Progenitor cell of endocrine pancreas (in vitro differentiated cells): Measurements from ENCODE around the gene RAB15. TPM values are rescaled to one million over a fixed set of nuclear protein-coding genes. Genes with fewer than 3 reads are reported as not detected.

Experiments used
- DNase-seq: peaks from one replicate; pipeline ENCODE4 v3.0.0; 2021; ENCODE audit warnings: low spot score; ENCODE audit not compliant: unreplicated experiment
- H3K27ac Mint-ChIP-seq: 2 replicates; pipeline ENCODE4 v1.8.0; 2021; ENCODE audit warnings: mild to moderate bottlenecking, moderate library complexity, mixed read lengths
- H3K27me3 Mint-ChIP-seq: 2 replicates; pipeline ENCODE4 v1.8.0; 2021; ENCODE audit warnings: mixed read lengths
- H3K36me3 Mint-ChIP-seq: 2 replicates; pipeline ENCODE4 v1.8.0; 2022; ENCODE audit warnings: mixed read lengths; ENCODE audit not compliant: insufficient read depth
- H3K4me1 Mint-ChIP-seq: 2 replicates; pipeline ENCODE4 v1.8.0; 2021; ENCODE audit warnings: low read depth, mixed read lengths
- H3K4me3 Mint-ChIP-seq: 2 replicates; pipeline ENCODE4 v1.8.0; 2021; ENCODE audit warnings: low read depth, mild to moderate bottlenecking, moderate library complexity, mixed read lengths
- H3K9me3 Mint-ChIP-seq: 2 replicates; pipeline ENCODE4 v1.8.0; 2021; ENCODE audit warnings: low read depth, mixed read lengths
- total RNA-seq: library from RNA; stranded (reverse); gene quantifications from 2 replicates; pipeline ENCODE4 v1.2.1, GENCODE V29; 2021
- TF ChIP-seq, protein P1 (sequence below): fragments of 200-600 bp; sonication (generic); IDR thresholded peaks from one replicate; pipeline ENCODE4 v1.5.0; 2021; ENCODE audit warnings: antibody characterized with exemption, mild to moderate bottlenecking; ENCODE audit not compliant: unreplicated experiment

The RAB15 gene
- total RNA-seq, 1 donor from 2014 or later, result 27.6 TPM

DNA sequence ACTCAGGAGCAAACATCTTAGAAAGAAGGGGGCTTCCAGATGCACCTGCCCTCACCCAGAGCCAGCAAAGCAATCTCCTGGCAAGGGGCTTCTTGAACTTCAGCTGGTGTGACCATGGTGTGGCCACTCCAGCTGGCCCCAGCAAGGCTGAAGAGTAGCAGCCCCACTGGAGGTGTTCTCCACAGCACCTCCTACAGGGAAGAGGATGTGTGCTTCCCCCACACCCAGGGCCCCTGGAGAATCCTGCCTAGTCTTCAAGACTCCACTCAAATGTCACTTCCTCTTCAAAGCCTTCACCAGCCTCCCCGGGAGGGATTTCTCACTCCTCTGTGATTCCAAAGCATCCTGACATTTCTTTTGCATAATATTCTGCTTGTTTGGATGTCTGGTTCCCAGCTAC lies 8.5 kb downstream of the RAB15 start:
- Mint-ChIP-seq H3K4me1 (peaks cover 4% of the 10 kb centered on the region), H3K36me3 (peaks cover 4% of the 10 kb centered on the region), H3K9me3 (no peaks in the 10 kb centered on the region), H3K4me3 (no peak overlapping the region), H3K27ac (no peak overlapping the region), H3K27me3 (no peaks in the 10 kb centered on the region)
- TF ChIP-seq, protein P1, sequence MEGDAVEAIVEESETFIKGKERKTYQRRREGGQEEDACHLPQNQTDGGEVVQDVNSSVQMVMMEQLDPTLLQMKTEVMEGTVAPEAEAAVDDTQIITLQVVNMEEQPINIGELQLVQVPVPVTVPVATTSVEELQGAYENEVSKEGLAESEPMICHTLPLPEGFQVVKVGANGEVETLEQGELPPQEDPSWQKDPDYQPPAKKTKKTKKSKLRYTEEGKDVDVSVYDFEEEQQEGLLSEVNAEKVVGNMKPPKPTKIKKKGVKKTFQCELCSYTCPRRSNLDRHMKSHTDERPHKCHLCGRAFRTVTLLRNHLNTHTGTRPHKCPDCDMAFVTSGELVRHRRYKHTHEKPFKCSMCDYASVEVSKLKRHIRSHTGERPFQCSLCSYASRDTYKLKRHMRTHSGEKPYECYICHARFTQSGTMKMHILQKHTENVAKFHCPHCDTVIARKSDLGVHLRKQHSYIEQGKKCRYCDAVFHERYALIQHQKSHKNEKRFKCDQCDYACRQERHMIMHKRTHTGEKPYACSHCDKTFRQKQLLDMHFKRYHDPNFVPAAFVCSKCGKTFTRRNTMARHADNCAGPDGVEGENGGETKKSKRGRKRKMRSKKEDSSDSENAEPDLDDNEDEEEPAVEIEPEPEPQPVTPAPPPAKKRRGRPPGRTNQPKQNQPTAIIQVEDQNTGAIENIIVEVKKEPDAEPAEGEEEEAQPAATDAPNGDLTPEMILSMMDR, result no peak
- DNase-seq, result no peak

- Mint-ChIP-seq H3K9me3 (no peaks in the 10 kb centered on the region), H3K27me3 (no peaks in the 10 kb centered on the region)
- TF ChIP-seq, protein P1, result no peak
Observed at GRCh38 chr14:64960762-64961276, 11.3 kb downstream of the RAB15 start.

GRCh38 chr14:64958743-64959142 lies 13.4 kb downstream of the RAB15 start:
- TF ChIP-seq, protein P1, result no peak
- no peaks in the 10 kb centered on the region for H3K27me3 Mint-ChIP-seq
- peaks cover 4% of the 10 kb centered on the region for H3K4me1 Mint-ChIP-seq
- no peak overlapping the region for H3K4me3 Mint-ChIP-seq
- no peak overlapping the region for H3K27ac Mint-ChIP-seq
- no peak for DNase-seq
- no peaks in the 10 kb centered on the region for H3K9me3 Mint-ChIP-seq
- peaks cover under 1% of the 10 kb centered on the region for H3K36me3 Mint-ChIP-seq

More at GRCh38 chr14:64960762-64961276, 11.3 kb downstream of the RAB15 start:
- no peaks in the 10 kb centered on the region for H3K4me1 Mint-ChIP-seq
- H3K27ac Mint-ChIP-seq, result no peak overlapping the region
- no peak for DNase-seq
- H3K4me3 Mint-ChIP-seq, result no peak overlapping the region
- peaks cover 3% of the 10 kb centered on the region for H3K36me3 Mint-ChIP-seq

GRCh38 chr14:64958201-64958600 lies 13.9 kb downstream of the RAB15 start:
- Mint-ChIP-seq H3K4me1 (peaks cover 4% of the 10 kb centered on the region), H3K36me3 (no peaks in the 10 kb centered on the region), H3K9me3 (no peaks in the 10 kb centered on the region), H3K4me3 (no peak overlapping the region), H3K27me3 (no peaks in the 10 kb centered on the region), H3K27ac (no peak overlapping the region)
- DNase-seq, result no peak
- TF ChIP-seq, protein P1, result no peak

DNA sequence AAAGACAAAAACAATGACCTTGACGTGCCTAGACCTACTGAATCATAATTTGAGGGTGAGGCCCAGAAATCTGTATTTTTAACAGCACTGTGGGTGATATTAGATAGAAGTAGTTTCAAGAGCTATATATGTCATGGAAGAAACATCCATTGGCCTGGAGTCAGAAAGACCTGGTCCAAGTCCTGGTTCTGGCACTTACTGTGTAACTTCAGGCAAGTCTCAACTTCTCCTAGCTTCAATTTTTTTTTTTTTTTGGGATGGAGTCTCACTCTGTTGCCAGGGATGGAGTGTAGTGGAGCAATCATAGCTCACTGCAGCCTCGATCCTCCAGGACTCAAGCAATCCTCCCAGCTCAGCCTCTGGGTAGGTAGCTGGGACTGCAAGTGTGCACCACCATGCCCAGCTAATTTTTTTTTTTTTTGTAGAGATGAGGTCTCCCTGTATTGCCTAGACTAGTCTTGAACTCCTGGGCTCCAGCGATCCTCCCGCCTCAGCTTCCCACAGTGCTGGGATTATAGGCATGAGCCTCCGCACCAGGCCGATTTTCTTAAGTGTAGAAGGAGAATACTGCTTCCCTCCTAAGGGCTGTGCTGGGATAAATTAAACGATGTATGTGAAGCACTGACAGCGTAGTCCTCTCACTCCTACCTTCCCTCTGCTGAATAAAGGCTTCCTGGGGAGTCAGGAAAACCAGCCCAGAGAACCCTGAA lies 15.3 kb downstream of the RAB15 start:
- H3K27me3 Mint-ChIP-seq, result no peaks in the 10 kb centered on the region
- no peaks in the 10 kb centered on the region for H3K9me3 Mint-ChIP-seq
- TF ChIP-seq, protein P1, result no peak
- no peak overlapping the region for H3K27ac Mint-ChIP-seq
- no peak for DNase-seq
- peaks cover 4% of the 10 kb centered on the region for H3K4me1 Mint-ChIP-seq
- H3K4me3 Mint-ChIP-seq, result no peak overlapping the region
- no peaks in the 10 kb centered on the region for H3K36me3 Mint-ChIP-seq
